ENCODE data around the gene PLEKHB2.
"Not testable (repeated sequence)": the region's sequence is repeated elsewhere in the genome, so short reads cannot be mapped to it uniquely, and the experiment has no call there.

Gene PLEKHB2

GRCh38 chr2:131064589-131065512 is 40.3 kb upstream of the PLEKHB2 start:
- H3K4me1 ChIP-seq (ENCODE audit: control extremely low read depth in 1 of 4, control insufficient read depth in 4 of 4, insufficient read depth in 4 of 4, low read length in 3 of 4): no peaks in the 10 kb centered on the region
- WGBS (ENCODE audit: insufficient coverage): 91% methylated on average over 6 of the region's 14 CpGs

GRCh38 chr2:131067465-131068125 is 37.5 kb upstream of the PLEKHB2 start:
- Histone ChIP-seq H3K4me1 (ENCODE audit: control extremely low read depth in 1 of 4, control insufficient read depth in 4 of 4, insufficient read depth in 4 of 4, low read length in 3 of 4) (no peaks in the 10 kb centered on the region), H3K4me3 (ENCODE audit: control insufficient read depth in 1 of 7, extremely low read depth in 1 of 7, insufficient read depth in 4 of 7, low read depth in 2 of 7, low read length in 6 of 7) (no peak overlapping the region), H3K9me3 (ENCODE audit: control extremely low read depth in 1 of 5, control insufficient read depth in 4 of 5, insufficient read depth in 2 of 5, low read depth in 1 of 5, low read length in 4 of 5) (no peaks in the 10 kb centered on the region), H3K27me3 (replicated peaks in 2 of 5; ENCODE audit: control insufficient read depth in 4 of 5, insufficient read depth in 5 of 5, low read length in 4 of 5) (no peaks in the 10 kb centered on the region), H3K36me3 (ENCODE audit: control insufficient read depth in 4 of 4, insufficient read depth in 4 of 4, low read length in 3 of 4) (peaks cover 21 to 77% (median 42%) of the 10 kb centered on the region in 4 experiments), H3K27ac (ENCODE audit: insufficient read depth in 1 of 2, low read depth in 1 of 2, low read length in 2 of 2, poor library complexity in 1 of 2, severe bottlenecking in 2 of 2) (no peak overlapping the region)
- POLR2A ChIA-PET: no interaction called here
- DNase-seq: no peak
- CTCF ChIA-PET: interaction anchor here (1.1 to 2.0 kb wide), 4 partner anchors 9 to 50 kb away, joined by 3 to 4 read pairs (median 4); no protein-coding TSS in a partner anchor
- WGBS (ENCODE audit: insufficient coverage): no CpG with 5 or more reads among the region's 2 CpGs

More at GRCh38 chr2:131064589-131065512, 40.3 kb upstream of the PLEKHB2 start:
- no peak for DNase-seq
- Histone ChIP-seq H3K4me3 (ENCODE audit: control insufficient read depth in 1 of 7, extremely low read depth in 1 of 7, insufficient read depth in 4 of 7, low read depth in 2 of 7, low read length in 6 of 7) (no peak overlapping the region), H3K9me3 (ENCODE audit: control extremely low read depth in 1 of 5, control insufficient read depth in 4 of 5, insufficient read depth in 2 of 5, low read depth in 1 of 5, low read length in 4 of 5) (no peaks in the 10 kb centered on the region), H3K27me3 (replicated peaks in 2 of 5; ENCODE audit: control insufficient read depth in 4 of 5, insufficient read depth in 5 of 5, low read length in 4 of 5) (no peaks in the 10 kb centered on the region), H3K27ac (ENCODE audit: insufficient read depth in 1 of 2, low read depth in 1 of 2, low read length in 2 of 2, poor library complexity in 1 of 2, severe bottlenecking in 2 of 2) (no peak overlapping the region), H3K36me3 (ENCODE audit: control insufficient read depth in 4 of 4, insufficient read depth in 4 of 4, low read length in 3 of 4) (peaks cover 12 to 67% (median 28%) of the 10 kb centered on the region in 4 experiments)
- ChIA-PET CTCF (interaction anchor here (1.0 kb wide), 1 partner anchor 23 kb away, joined by 3 read pairs; no protein-coding TSS in a partner anchor), POLR2A (no interaction called here)

- CTCF ChIA-PET: interaction anchor here (1.1 to 1.2 kb wide), 2 partner anchors 9 to 17 kb away, joined by 3 read pairs; no protein-coding TSS in a partner anchor
- H3K4me1 ChIP-seq (ENCODE audit: control extremely low read depth in 1 of 4, control insufficient read depth in 4 of 4, insufficient read depth in 4 of 4, low read length in 3 of 4); H3K9me3 ChIP-seq (ENCODE audit: control extremely low read depth in 1 of 5, control insufficient read depth in 4 of 5, insufficient read depth in 2 of 5, low read depth in 1 of 5, low read length in 4 of 5); POLR2A ChIA-PET; H3K27me3 ChIP-seq (replicated peaks in 2 of 5; ENCODE audit: control insufficient read depth in 4 of 5, insufficient read depth in 5 of 5, low read length in 4 of 5); DNase-seq; H3K27ac ChIP-seq (ENCODE audit: insufficient read depth in 1 of 2, low read depth in 1 of 2, low read length in 2 of 2, poor library complexity in 1 of 2, severe bottlenecking in 2 of 2); H3K4me3 ChIP-seq (ENCODE audit: control insufficient read depth in 1 of 7, extremely low read depth in 1 of 7, insufficient read depth in 4 of 7, low read depth in 2 of 7, low read length in 6 of 7): not testable (repeated sequence)
- H3K36me3 ChIP-seq (ENCODE audit: control insufficient read depth in 4 of 4, insufficient read depth in 4 of 4, low read length in 3 of 4): peaks cover 22 to 76% (median 42%) of the 10 kb centered on the region in 4 experiments
- WGBS (ENCODE audit: insufficient coverage): 94% methylated on average over 6 of the region's 6 CpGs
Observed at GRCh38 chr2:131068172-131068571, 37.0 kb upstream of the PLEKHB2 start.

GRCh38 chr2:131075578-131075977 is 29.6 kb upstream of the PLEKHB2 start:
- H3K27ac ChIP-seq (ENCODE audit: insufficient read depth in 1 of 2, low read depth in 1 of 2, low read length in 2 of 2, poor library complexity in 1 of 2, severe bottlenecking in 2 of 2); H3K4me1 ChIP-seq (ENCODE audit: control extremely low read depth in 1 of 4, control insufficient read depth in 4 of 4, insufficient read depth in 4 of 4, low read length in 3 of 4); POLR2A ChIA-PET; DNase-seq; H3K4me3 ChIP-seq (ENCODE audit: control insufficient read depth in 1 of 7, extremely low read depth in 1 of 7, insufficient read depth in 4 of 7, low read depth in 2 of 7, low read length in 6 of 7); CTCF ChIA-PET; H3K9me3 ChIP-seq (ENCODE audit: control extremely low read depth in 1 of 5, control insufficient read depth in 4 of 5, insufficient read depth in 2 of 5, low read depth in 1 of 5, low read length in 4 of 5); H3K27me3 ChIP-seq (replicated peaks in 2 of 5; ENCODE audit: control insufficient read depth in 4 of 5, insufficient read depth in 5 of 5, low read length in 4 of 5): not testable (repeated sequence)
- peaks cover 32 to 83% (median 63%) of the 10 kb centered on the region in 4 experiments for H3K36me3 ChIP-seq (ENCODE audit: control insufficient read depth in 4 of 4, insufficient read depth in 4 of 4, low read length in 3 of 4)
- 95% methylated on average over 12 of the region's 15 CpGs for WGBS (ENCODE audit: insufficient coverage)

GRCh38 chr2:131076707-131077106 is 28.4 kb upstream of the PLEKHB2 start:
- Histone ChIP-seq H3K4me1 (ENCODE audit: control extremely low read depth in 1 of 4, control insufficient read depth in 4 of 4, insufficient read depth in 4 of 4, low read length in 3 of 4) (peaks cover 0 to 3% (median 0%) of the 10 kb centered on the region in 4 experiments), H3K27ac (ENCODE audit: insufficient read depth in 1 of 2, low read depth in 1 of 2, low read length in 2 of 2, poor library complexity in 1 of 2, severe bottlenecking in 2 of 2) (no peak overlapping the region), H3K36me3 (ENCODE audit: control insufficient read depth in 4 of 4, insufficient read depth in 4 of 4, low read length in 3 of 4) (peaks cover 34 to 81% (median 63%) of the 10 kb centered on the region in 4 experiments), H3K4me3 (ENCODE audit: control insufficient read depth in 1 of 7, extremely low read depth in 1 of 7, insufficient read depth in 4 of 7, low read depth in 2 of 7, low read length in 6 of 7) (no peak overlapping the region), H3K27me3 (replicated peaks in 2 of 5; ENCODE audit: control insufficient read depth in 4 of 5, insufficient read depth in 5 of 5, low read length in 4 of 5) (no peaks in the 10 kb centered on the region), H3K9me3 (ENCODE audit: control extremely low read depth in 1 of 5, control insufficient read depth in 4 of 5, insufficient read depth in 2 of 5, low read depth in 1 of 5, low read length in 4 of 5) (no peaks in the 10 kb centered on the region)
- POLR2A ChIA-PET: no interaction called here
- WGBS (ENCODE audit: insufficient coverage): 93% methylated on average over 3 of the region's 5 CpGs
- CTCF ChIA-PET: interaction anchor here (1.0 kb wide), 1 partner anchor 9 kb away, joined by 3 read pairs; no protein-coding TSS in a partner anchor
- no peak for DNase-seq

GRCh38 chr2:131077182-131077846 is 27.8 kb upstream of the PLEKHB2 start:
- ChIA-PET CTCF (interaction anchor here (1.0 kb wide), 1 partner anchor 10 kb away, joined by 3 read pairs; no protein-coding TSS in a partner anchor), POLR2A (interaction anchor here (0.5 kb wide), 1 partner anchor 16 kb away, joined by 3 read pairs; the partner anchor contains the start of gene FAM168B)
- Histone ChIP-seq H3K27me3 (replicated peaks in 2 of 5; ENCODE audit: control insufficient read depth in 4 of 5, insufficient read depth in 5 of 5, low read length in 4 of 5) (no peaks in the 10 kb centered on the region), H3K27ac (ENCODE audit: insufficient read depth in 1 of 2, low read depth in 1 of 2, low read length in 2 of 2, poor library complexity in 1 of 2, severe bottlenecking in 2 of 2) (no peak overlapping the region), H3K4me1 (ENCODE audit: control extremely low read depth in 1 of 4, control insufficient read depth in 4 of 4, insufficient read depth in 4 of 4, low read length in 3 of 4) (peaks cover 0 to 3% (median 0%) of the 10 kb centered on the region in 4 experiments), H3K36me3 (ENCODE audit: control insufficient read depth in 4 of 4, insufficient read depth in 4 of 4, low read length in 3 of 4) (peaks cover 35 to 83% (median 64%) of the 10 kb centered on the region in 4 experiments), H3K4me3 (ENCODE audit: control insufficient read depth in 1 of 7, extremely low read depth in 1 of 7, insufficient read depth in 4 of 7, low read depth in 2 of 7, low read length in 6 of 7) (no peak overlapping the region), H3K9me3 (ENCODE audit: control extremely low read depth in 1 of 5, control insufficient read depth in 4 of 5, insufficient read depth in 2 of 5, low read depth in 1 of 5, low read length in 4 of 5) (no peaks in the 10 kb centered on the region)
- no peak for DNase-seq
- 92% methylated on average over 8 of the region's 11 CpGs for WGBS (ENCODE audit: insufficient coverage)

All from common myeloid progenitor, CD34-positive (primary cell).